Liver (tissue), 2 donors: ENCODE measurements around the gene FMN1.

ENCODE experiments used
- RAD21 ChIP-seq, 2 donors: IDR thresholded peaks; 2 replicates each; pipeline ENCODE4 v1.6.1; 2016; ENCODE audit warnings: antibody characterized with exemption in 2 of 2, mild to moderate bottlenecking in 2 of 2
- TAF1 ChIP-seq: conservative IDR thresholded peaks from 2 replicates; pipeline ENCODE4 v1.6.1; 2016; ENCODE audit warnings: antibody characterized with exemption, mild to moderate bottlenecking
- donor health status: healthy.

- no peak for TF ChIP-seq TAF1
- no peak for TF ChIP-seq RAD21 (IDR thresholded peaks at IDR 0.05)
Measured at GRCh38 chr15:32943711-32944110, 250.8 kb downstream of the FMN1 start.
